Stimulated activated CD4-positive, alpha-beta T cell treated with anti-CD3 and anti-CD28 coated beads, Interleukin-15, amount 100 ng/mL, for 1 hour (primary cell): ENCODE data around the gene ANKRD27.

ENCODE experiments used
- DNase-seq, 2 donors: peaks; one replicate each; pipeline ENCODE4 v3.0.0-alpha.2; 2020; ENCODE audit warnings: low read depth in 1 of 2, low spot score in 1 of 2

The ANKRD27 gene

DNA sequence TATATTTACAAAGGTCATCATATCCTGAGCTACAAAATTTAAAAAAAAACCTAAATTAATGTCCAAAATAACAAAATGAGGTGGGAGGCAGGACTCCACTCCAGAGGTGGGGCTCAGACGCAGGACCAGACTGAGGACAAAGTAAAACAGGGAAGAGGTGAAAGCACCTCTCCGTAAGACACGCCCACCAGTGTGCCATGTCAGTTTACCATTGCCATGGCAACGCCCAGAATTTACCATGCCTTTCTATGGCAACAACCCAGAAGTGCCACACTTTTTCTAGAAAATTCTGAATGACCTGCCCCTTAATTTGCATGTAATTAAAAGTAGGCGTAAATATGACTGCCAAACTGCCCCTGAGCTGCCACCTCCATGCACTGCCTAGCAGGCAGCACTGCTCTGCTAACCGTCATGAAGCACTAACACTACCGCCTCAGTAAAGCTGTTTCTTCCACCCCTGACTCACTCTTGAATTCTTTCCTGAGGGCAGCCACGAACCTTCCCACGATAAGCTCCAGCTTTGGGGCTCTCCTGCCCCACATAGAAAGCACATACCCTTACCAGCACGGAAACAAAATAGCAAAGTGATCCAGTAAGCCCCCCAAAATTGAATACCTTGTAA lies 116.3 kb downstream of the ANKRD27 start:
- no peak for DNase-seq

DNA sequence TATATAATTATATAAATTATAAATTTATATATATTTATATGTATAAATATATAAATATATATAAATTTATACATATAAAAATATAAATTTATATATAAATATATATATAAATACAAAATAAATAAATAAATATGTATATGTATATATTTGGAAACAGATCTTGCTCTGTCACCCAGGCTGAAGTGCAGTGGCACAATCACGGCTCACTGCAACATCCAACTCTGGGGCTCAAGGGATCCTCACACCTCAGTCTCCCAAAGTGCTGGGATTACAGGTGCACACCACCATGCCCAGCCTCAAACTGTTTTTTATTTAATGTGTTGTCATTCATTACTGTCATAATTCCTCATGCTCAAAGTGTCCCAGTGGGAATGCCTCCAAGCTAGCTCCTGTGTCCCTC lies 119.2 kb downstream of the ANKRD27 start:
- no peak for DNase-seq

DNA sequence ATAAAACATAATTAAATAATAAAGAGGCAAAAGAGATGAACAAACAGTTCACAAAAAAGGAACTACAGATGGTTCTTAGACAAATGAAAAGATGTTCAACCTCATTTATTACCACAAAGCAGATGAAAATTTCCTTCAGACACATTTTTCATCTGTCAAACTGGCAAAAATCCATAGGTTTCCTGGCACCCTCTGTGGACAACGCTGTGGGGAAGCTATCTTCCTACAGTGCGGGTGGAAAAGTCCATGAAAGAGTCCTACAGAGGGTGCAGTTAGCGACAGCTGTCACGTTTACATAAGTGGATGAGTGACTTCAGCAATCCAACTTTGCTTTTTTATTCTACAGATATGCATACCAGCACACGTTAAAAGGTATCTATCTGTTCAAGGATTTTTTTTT lies 124.3 kb downstream of the ANKRD27 start:
- DNase-seq: no peak
